ENCODE measurements around the gene SPATA2. TPM values are rescaled to one million over a fixed set of nuclear protein-coding genes. Genes with fewer than 3 reads are reported as not detected.

SPATA2 gene
- total and polyA plus RNA-seq, 2 of the 13 experiments (the other 11 are each of a cell fraction or from before 2014, with no cell fraction given): 3.2 to 8.7 TPM

DNA sequence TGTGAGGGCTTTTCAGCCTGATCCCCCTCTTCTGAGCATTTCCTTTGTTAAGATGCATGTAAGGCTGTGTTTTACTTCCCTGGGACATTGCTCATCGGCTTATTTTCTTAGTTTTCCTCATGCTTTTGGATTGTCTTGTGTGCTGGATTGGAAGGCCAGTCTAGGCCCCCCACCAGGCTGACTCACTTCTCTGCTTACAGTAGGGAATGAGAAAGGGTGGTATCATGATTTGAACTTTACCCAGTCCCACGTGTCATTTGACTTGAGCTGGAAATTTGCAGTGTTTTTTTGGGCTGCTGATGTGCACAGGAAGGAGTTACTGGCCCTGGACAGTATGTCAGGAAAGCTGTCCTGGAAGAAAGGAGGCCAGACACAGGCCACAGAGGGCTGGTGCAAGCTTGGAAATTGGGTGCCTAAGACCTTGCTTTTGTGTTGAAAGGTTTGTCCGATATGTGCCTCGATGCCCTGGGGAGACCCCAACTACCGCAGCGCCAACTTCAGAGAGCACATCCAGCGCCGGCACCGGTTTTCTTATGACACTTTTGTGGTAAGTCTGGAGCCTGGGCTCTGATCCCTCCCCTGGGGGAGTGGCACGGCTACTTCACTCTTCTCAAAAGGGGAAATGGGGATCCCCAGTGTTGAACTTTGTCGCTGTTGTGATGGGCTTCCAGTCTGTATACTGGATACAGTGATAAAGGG is 33.6 kb upstream of the SPATA2 start (continued):
- TF ChIP-seq ZFX (CRISPR knock-in tag; IDR thresholded peaks at IDR 0.05; ENCODE audit: low read depth): peak; percentile 63; the same call in 1 of the 2 replicates
- TF ChIP-seq NBN (conservative IDR thresholded peaks at IDR 0.05): no peak
- no peak for TF ChIP-seq PCBP1 (IDR thresholded peaks at IDR 0.05; ENCODE audit: borderline replicate concordance, low read depth, low read length)
- TF ChIP-seq, protein P1, sequence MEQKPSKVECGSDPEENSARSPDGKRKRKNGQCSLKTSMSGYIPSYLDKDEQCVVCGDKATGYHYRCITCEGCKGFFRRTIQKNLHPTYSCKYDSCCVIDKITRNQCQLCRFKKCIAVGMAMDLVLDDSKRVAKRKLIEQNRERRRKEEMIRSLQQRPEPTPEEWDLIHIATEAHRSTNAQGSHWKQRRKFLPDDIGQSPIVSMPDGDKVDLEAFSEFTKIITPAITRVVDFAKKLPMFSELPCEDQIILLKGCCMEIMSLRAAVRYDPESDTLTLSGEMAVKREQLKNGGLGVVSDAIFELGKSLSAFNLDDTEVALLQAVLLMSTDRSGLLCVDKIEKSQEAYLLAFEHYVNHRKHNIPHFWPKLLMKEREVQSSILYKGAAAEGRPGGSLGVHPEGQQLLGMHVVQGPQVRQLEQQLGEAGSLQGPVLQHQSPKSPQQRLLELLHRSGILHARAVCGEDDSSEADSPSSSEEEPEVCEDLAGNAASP (CRISPR knock-in tag; IDR thresholded peaks at IDR 0.05; ENCODE audit: borderline replicate concordance): no peak
- TF ChIP-seq ZNF121 (CRISPR knock-in tag; IDR thresholded peaks at IDR 0.05): 0 out of 2 replicates have a peak, but pooled peaks have one; percentile 17
- no peak for TF ChIP-seq ELF1 (CRISPR knock-in tag; IDR thresholded peaks at IDR 0.05)
- no peak for TF ChIP-seq FOXM1 (CRISPR knock-in tag; IDR thresholded peaks at IDR 0.05)
- TF ChIP-seq LCORL (IDR thresholded peaks at IDR 0.05): no peak
- TF ChIP-seq LCORL (CRISPR knock-in tag; IDR thresholded peaks at IDR 0.05): peak; percentile 65
- TF ChIP-seq JUNB (CRISPR knock-in tag; IDR thresholded peaks at IDR 0.05; ENCODE audit: borderline replicate concordance): no peak
- no peak for TF ChIP-seq ZNF841 (CRISPR knock-in tag; IDR thresholded peaks at IDR 0.05; ENCODE audit: borderline replicate concordance)
- TF ChIP-seq ZBTB8A (CRISPR knock-in tag; IDR thresholded peaks at IDR 0.05; ENCODE audit: borderline replicate concordance, low read depth): no peak
- TF ChIP-seq, protein P2, sequence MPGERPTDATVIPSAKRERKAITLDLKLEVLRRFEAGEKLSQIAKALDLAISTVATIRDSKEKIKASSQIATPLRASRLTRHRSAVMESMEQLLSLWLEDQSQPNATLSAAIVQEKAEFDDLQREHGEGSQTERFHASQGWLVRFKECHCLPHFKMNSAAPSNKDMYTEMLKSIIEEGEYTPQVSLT (CRISPR knock-in tag; IDR thresholded peaks at IDR 0.05; ENCODE audit: borderline replicate concordance, low read depth): no peak
- TF ChIP-seq, protein P3, sequence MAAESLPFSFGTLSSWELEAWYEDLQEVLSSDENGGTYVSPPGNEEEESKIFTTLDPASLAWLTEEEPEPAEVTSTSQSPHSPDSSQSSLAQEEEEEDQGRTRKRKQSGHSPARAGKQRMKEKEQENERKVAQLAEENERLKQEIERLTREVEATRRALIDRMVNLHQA (CRISPR knock-in tag; IDR thresholded peaks at IDR 0.05): no peak
- no peak for TF ChIP-seq SMAD1 (CRISPR knock-in tag; IDR thresholded peaks at IDR 0.05; ENCODE audit: borderline replicate concordance, low read depth)
- TF ChIP-seq, protein P4, sequence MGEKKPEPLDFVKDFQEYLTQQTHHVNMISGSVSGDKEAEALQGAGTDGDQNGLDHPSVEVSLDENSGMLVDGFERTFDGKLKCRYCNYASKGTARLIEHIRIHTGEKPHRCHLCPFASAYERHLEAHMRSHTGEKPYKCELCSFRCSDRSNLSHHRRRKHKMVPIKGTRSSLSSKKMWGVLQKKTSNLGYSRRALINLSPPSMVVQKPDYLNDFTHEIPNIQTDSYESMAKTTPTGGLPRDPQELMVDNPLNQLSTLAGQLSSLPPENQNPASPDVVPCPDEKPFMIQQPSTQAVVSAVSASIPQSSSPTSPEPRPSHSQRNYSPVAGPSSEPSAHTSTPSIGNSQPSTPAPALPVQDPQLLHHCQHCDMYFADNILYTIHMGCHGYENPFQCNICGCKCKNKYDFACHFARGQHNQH (CRISPR knock-in tag; IDR thresholded peaks at IDR 0.05): no peak
- no peak for TF ChIP-seq NKX3-1 (CRISPR knock-in tag; IDR thresholded peaks at IDR 0.05)
- TF ChIP-seq ZEB1 (IDR thresholded peaks at IDR 0.05; ENCODE audit: insufficient replicate concordance, low read depth): no peak
- no peak; the same call in 1 of the 2 replicates for TF ChIP-seq GATA4 (IDR thresholded peaks at IDR 0.05; ENCODE audit: borderline replicate concordance, low read depth)
- TF ChIP-seq CC2D1A (CRISPR knock-in tag; IDR thresholded peaks at IDR 0.05): no peak
- TF ChIP-seq HMG20A (CRISPR knock-in tag; IDR thresholded peaks at IDR 0.05; ENCODE audit: borderline replicate concordance): no peak
- no peak for TF ChIP-seq JARID2 (CRISPR knock-in tag; IDR thresholded peaks at IDR 0.05; ENCODE audit: insufficient replicate concordance)
- TF ChIP-seq NCOR1 (IDR thresholded peaks at IDR 0.05; ENCODE audit: borderline replicate concordance, low read length): no peak
- TF ChIP-seq ZNF614 (CRISPR knock-in tag; IDR thresholded peaks at IDR 0.05; ENCODE audit: borderline replicate concordance): no peak
- TF ChIP-seq ZNF331 (CRISPR knock-in tag; IDR thresholded peaks at IDR 0.05): no peak
- TF ChIP-seq, protein P5, sequence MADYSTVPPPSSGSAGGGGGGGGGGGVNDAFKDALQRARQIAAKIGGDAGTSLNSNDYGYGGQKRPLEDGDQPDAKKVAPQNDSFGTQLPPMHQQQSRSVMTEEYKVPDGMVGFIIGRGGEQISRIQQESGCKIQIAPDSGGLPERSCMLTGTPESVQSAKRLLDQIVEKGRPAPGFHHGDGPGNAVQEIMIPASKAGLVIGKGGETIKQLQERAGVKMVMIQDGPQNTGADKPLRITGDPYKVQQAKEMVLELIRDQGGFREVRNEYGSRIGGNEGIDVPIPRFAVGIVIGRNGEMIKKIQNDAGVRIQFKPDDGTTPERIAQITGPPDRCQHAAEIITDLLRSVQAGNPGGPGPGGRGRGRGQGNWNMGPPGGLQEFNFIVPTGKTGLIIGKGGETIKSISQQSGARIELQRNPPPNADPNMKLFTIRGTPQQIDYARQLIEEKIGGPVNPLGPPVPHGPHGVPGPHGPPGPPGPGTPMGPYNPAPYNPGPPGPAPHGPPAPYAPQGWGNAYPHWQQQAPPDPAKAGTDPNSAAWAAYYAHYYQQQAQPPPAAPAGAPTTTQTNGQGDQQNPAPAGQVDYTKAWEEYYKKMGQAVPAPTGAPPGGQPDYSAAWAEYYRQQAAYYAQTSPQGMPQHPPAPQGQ (CRISPR knock-in tag; IDR thresholded peaks at IDR 0.05; ENCODE audit: borderline replicate concordance): no peak
- no peak for TF ChIP-seq ZNF253 (CRISPR knock-in tag; IDR thresholded peaks at IDR 0.05; ENCODE audit: borderline replicate concordance)

Measured in HepG2 (cell line).